ENCODE data around the gene TCF12.

GRCh38 chr15:57332326-57332725 is 413.9 kb downstream of the TCF12 start:
- TF ChIP-seq CTCF (IDR thresholded peaks at IDR 0.05) (no peak), POLR2AphosphoS5 (IDR thresholded peaks at IDR 0.05) (no peak)
